BJ (cell line): ENCODE measurements around the gene ANKRD44. TPM values are rescaled to one million over a fixed set of nuclear protein-coding genes. Genes with fewer than 3 reads are reported as not detected.
A peak's percentile ranks its signal among the peaks of the same experiment; 100 is the strongest.

Experiments used
- CTCF ChIA-PET: fragments of 350-600 bp; formaldehyde crosslinking; extraction: SDS; loops from one replicate; lab custom pipeline; 2021; ENCODE audit warnings: antibody characterized with exemption, inconsistent platforms; lab: Yijun Ruan, JAX
- POLR2A ChIA-PET: fragments of 300-600 bp; sonication (Branson Sonifier 250); formaldehyde crosslinking; extraction: SDS; loops from one replicate; lab custom pipeline; 2021; ENCODE audit warnings: antibody characterized with exemption; lab: Charles Lee
- DNase-seq: peaks from one replicate; pipeline ENCODE4 v3.0.0-alpha.2; 2011; ENCODE audit warnings: low read depth
- H3K27me3 ChIP-seq: 2 replicates; pipeline ENCODE4 v1.6.0; 2011; ENCODE audit warnings: low read length; ENCODE audit not compliant: control insufficient read depth, insufficient read depth
- H3K36me3 ChIP-seq: 2 replicates; pipeline ENCODE4 v1.5.1; 2011; ENCODE audit warnings: low read length; ENCODE audit not compliant: control insufficient read depth, insufficient read depth
- H3K4me3 ChIP-seq: 2 replicates; pipeline ENCODE4 v1.5.1; 2011; ENCODE audit warnings: low read depth, mild to moderate bottlenecking, control low read depth, low read length
- polyA plus RNA-seq: library from polyadenylated mRNA; depleted of rRNA; stranded (reverse); fragments of >200 nt; gene quantifications from 2 replicates; pipeline ENCODE4 v1.2.3, GENCODE V29; 2011
- TF ChIP-seq, protein P1 (sequence below): IDR thresholded peaks from 2 replicates; pipeline ENCODE4 v1.5.1; 2011; ENCODE audit warnings: low read depth, mild to moderate bottlenecking, control low read depth, inconsistent platforms, low read length, moderate library complexity; ENCODE audit not compliant: insufficient read depth

Gene ANKRD44
- polyA plus RNA-seq, 1 experiment = 12.4 TPM

DNA sequence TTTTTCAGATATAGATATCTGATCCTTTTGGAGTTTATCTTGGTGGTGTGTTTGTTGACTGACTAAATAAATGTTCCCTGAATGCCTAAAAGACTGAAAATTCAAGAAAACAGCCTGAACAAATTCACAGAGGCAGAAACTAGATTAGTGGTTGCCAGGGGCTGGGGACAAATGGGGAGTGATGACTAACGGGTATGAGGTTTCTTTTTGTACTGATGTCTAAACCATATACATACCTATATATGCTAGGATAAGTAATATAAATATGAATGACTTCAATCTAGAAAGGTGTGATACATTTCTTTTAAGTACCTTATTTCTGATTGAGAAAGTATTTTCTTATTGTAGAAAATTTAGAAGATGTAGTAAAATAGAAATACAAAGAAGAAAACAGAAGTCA is 207.2 kb downstream of the ANKRD44 start:
- no peak for DNase-seq
- no peaks in the 10 kb centered on the region for H3K27me3 ChIP-seq
- ChIA-PET POLR2A (no interaction called here), CTCF (no interaction called here)
- H3K4me3 ChIP-seq = no peak overlapping the region
- no peaks in the 10 kb centered on the region for H3K36me3 ChIP-seq
- TF ChIP-seq, protein P1, sequence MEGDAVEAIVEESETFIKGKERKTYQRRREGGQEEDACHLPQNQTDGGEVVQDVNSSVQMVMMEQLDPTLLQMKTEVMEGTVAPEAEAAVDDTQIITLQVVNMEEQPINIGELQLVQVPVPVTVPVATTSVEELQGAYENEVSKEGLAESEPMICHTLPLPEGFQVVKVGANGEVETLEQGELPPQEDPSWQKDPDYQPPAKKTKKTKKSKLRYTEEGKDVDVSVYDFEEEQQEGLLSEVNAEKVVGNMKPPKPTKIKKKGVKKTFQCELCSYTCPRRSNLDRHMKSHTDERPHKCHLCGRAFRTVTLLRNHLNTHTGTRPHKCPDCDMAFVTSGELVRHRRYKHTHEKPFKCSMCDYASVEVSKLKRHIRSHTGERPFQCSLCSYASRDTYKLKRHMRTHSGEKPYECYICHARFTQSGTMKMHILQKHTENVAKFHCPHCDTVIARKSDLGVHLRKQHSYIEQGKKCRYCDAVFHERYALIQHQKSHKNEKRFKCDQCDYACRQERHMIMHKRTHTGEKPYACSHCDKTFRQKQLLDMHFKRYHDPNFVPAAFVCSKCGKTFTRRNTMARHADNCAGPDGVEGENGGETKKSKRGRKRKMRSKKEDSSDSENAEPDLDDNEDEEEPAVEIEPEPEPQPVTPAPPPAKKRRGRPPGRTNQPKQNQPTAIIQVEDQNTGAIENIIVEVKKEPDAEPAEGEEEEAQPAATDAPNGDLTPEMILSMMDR = no peak

DNA sequence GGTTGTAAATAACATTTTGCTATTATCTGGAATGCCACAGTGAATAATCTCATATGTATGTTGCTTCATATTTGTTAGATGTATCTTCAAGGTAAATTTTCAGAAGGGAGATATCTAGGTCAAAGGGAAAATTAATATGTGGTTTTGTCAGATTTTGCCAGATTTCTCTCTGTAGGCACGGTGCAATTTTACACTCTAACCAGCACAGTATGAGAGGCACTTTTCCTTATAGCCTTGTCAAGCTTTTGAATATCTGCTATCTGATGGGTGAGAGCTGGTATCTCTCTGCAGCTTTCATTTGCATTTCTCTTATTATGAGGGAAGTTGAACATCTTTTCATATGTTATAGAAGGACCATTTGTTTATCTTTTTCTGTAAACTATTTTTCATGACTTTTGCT is 208.3 kb downstream of the ANKRD44 start:
- Histone ChIP-seq H3K27me3 (no peaks in the 10 kb centered on the region), H3K4me3 (no peak overlapping the region), H3K36me3 (no peaks in the 10 kb centered on the region)
- ChIA-PET CTCF (interaction anchor here (1.2 kb wide), 1 partner anchor 11 kb away, joined by 4 read pairs; no protein-coding TSS in a partner anchor), POLR2A (no interaction called here)
- TF ChIP-seq, protein P1 = no peak
- DNase-seq = no peak

DNA sequence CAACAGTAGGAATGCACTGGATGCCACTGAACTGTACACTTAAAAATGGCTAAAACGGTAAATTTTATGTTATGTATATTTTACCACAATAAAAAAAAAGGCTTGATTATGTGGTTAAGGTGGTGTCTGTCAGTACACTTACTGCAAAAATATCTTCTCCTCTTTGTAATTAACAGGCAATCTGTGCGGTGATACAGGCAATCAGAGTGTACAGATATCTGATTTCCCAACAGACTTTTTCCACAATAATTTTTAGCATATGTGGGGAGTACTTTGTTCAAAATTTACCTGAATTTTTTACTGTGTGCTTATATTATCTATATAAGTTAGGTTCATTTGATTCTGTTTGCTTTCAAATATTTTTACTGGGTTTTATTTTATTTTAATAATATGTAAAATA is 209.1 kb downstream of the ANKRD44 start:
- TF ChIP-seq, protein P1 = no peak
- H3K36me3 ChIP-seq = no peaks in the 10 kb centered on the region
- CTCF ChIA-PET = no interaction called here
- DNase-seq = no peak
- POLR2A ChIA-PET = no interaction called here
- no peak overlapping the region for H3K4me3 ChIP-seq
- H3K27me3 ChIP-seq = no peaks in the 10 kb centered on the region

DNA sequence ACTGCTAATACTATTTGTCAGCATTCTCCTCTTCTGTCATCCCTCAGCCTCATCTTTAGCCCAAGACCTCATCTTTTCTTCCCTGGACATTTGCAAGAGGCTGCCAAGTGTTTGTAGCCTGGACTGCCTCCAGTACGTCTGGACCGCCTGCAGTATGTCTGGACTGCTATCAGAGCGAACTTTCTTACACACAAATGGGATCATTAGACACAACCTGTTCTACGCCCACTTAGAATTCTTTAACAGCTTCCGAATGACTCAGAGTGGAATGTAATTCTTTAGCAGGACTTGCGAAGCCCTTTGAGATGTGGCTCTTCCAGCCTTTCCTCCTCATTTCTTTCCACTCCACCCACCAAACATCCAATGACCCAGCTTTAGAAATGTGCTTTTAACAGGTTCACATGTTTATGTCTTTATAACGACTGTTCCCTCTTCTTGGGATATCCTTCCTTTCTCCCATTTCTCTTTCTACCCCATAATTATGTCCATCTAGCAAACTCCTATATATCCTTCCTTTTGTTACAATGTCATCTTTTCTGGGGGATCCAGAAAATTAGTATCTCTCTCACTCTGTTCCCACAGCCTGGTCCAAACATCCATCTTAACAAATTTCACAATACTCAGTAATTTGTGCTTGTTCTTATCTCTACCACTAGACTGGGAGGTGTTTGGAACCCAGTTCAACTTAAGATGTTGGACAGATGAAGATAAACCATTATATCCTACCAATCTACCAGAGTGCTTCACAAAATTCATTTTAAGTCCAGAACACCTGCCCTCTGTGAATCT is 212.8 kb downstream of the ANKRD44 start:
- no peaks in the 10 kb centered on the region for H3K36me3 ChIP-seq
- H3K27me3 ChIP-seq = no peaks in the 10 kb centered on the region
- ChIA-PET POLR2A (no interaction called here), CTCF (interaction anchor here (0.6 to 2.9 kb wide), 2 partner anchors 16 to 56 kb away, joined by 4 to 17 read pairs; no protein-coding TSS in a partner anchor)
- DNase-seq = peak; percentile 54
- TF ChIP-seq, protein P1 = no peak
- H3K4me3 ChIP-seq = no peak overlapping the region

DNA sequence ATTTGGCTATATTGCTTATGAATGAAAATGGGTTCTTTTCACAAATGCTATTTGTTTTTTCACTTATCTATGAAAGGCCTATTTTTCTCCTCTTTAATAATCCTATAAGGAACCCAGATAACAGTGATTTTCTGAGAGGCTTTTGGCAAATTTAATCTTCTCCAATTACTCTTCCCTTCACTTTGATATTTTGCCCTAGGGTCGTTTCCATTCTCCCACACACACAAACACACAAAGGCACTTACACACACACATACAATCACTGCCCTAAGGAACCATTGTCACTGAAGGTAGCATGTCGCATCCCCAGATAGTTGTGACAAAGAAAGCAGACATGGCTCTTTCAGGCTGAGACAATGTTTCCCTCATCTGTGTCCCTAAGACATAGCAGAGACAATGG is 213.9 kb downstream of the ANKRD44 start:
- TF ChIP-seq, protein P1 = no peak
- no peak overlapping the region for H3K4me3 ChIP-seq
- ChIA-PET CTCF (interaction anchor here (2.9 kb wide), 1 partner anchor 17 kb away, joined by 17 read pairs; no protein-coding TSS in a partner anchor), POLR2A (no interaction called here)
- no peaks in the 10 kb centered on the region for H3K27me3 ChIP-seq
- no peak for DNase-seq
- no peaks in the 10 kb centered on the region for H3K36me3 ChIP-seq
